Right atrium auricular region (tissue), 2 donors: ENCODE measurements around the gene CST11. TPM values are rescaled to one million over a fixed set of nuclear protein-coding genes. Genes with fewer than 3 reads are reported as not detected.

ENCODE experiments used
- DNase-seq: peaks from one replicate; pipeline ENCODE4 v3.0.0-alpha.2; 2019; ENCODE audit warnings: low spot score
- H3K27ac ChIP-seq, 2 donors: fragments of 200-600 bp; sonication (generic); 1 replicate in 1 of 2; 2 replicates in 1 of 2; pipeline ENCODE4 v1.5.1; 2016 to 2019
- H3K27me3 ChIP-seq, 2 donors: fragments of 200-600 bp; sonication (generic); one replicate each; pipeline versions ENCODE4 v1.5.1 to v1.6.0; 2017 to 2019
- H3K36me3 ChIP-seq: fragments of 200-600 bp; sonication (generic); one replicate; pipeline ENCODE4 v1.5.1; 2016
- H3K4me1 ChIP-seq, 2 donors: fragments of 200-600 bp; sonication (generic); one replicate each; pipeline versions ENCODE4 v1.5.1 to v1.6.0; 2017 to 2019
- H3K4me3 ChIP-seq, 2 donors: fragments of 200-600 bp; sonication (generic); 1 replicate in 1 of 2; 2 replicates in 1 of 2; pipeline ENCODE4 v1.5.1; 2017 to 2019; ENCODE audit warnings: mild to moderate bottlenecking in 1 of 2, moderate library complexity in 1 of 2
- H3K9me3 ChIP-seq, 2 donors: fragments of 200-600 bp; sonication (generic); one replicate each; pipeline ENCODE4 v1.5.1; 2019
- total RNA-seq, 2 donors: library from RNA; depleted of rRNA; stranded (reverse); fragments of >200 nt; gene quantifications; one replicate each; pipeline ENCODE4 v1.1.0, GENCODE V29; 2016
- TF ChIP-seq, protein P1 (sequence below), 2 donors: fragments of 200-600 bp; sonication (generic); IDR thresholded peaks; one replicate each; pipeline ENCODE4 v1.5.1; 2019; ENCODE audit warnings: antibody characterized with exemption in 2 of 2

Gene CST11
- total RNA-seq, 2 donors from 2014 or later = not detected

DNA sequence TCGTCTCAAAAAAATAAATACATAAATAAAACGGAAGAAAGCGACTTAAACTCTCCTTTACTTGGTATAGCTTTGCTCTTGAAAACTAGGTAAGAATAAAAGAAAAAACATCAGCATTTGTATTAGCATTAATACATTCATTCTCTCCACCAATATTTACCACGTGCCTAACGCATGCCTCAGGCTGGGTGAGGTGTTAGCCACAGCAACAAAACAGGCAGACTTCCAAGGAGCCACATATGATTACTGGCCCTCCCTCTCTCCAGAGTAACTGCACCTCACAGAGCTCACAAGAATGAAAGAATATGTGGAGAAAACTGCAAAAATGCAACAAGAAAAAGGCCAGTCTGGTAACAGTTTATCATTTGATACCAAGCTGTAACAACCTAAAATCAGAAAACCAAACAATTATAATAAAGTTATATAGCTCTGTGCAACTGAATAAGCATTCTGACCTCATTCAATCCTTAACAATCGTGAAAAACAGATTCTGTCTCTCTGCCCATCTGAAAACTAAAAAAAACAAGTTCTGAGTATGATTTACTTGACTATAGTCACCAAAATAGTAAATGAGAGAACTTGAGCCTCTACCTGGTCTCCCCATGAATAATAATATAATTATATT is 36.6 kb downstream of the CST11 start:
- TF ChIP-seq, protein P1, sequence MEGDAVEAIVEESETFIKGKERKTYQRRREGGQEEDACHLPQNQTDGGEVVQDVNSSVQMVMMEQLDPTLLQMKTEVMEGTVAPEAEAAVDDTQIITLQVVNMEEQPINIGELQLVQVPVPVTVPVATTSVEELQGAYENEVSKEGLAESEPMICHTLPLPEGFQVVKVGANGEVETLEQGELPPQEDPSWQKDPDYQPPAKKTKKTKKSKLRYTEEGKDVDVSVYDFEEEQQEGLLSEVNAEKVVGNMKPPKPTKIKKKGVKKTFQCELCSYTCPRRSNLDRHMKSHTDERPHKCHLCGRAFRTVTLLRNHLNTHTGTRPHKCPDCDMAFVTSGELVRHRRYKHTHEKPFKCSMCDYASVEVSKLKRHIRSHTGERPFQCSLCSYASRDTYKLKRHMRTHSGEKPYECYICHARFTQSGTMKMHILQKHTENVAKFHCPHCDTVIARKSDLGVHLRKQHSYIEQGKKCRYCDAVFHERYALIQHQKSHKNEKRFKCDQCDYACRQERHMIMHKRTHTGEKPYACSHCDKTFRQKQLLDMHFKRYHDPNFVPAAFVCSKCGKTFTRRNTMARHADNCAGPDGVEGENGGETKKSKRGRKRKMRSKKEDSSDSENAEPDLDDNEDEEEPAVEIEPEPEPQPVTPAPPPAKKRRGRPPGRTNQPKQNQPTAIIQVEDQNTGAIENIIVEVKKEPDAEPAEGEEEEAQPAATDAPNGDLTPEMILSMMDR (IDR thresholded peaks at IDR 0.05) = no peak
- DNase-seq = no peak

DNA sequence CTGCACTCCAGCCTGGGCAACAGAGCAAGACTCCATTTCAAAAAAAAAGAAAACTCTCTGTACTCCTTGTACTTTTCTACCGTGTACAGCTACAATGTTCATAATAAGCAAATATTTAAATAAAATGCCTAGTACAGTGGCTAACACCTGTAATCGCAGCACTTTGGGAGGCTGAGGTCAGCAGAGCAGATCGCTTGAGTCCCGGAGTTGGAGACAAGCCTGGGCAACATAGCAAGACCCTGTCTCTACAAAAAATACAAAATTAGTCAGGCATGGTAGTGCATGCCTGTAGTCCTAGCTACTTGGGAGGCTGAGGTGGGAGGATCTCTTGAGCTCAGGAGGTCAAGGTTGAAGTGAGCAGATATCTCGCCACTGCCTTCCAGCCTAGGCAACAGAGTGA is 37.1 kb downstream of the CST11 start:
- H3K27me3 ChIP-seq = no peaks in the 10 kb centered on the region
- no peaks in the 10 kb centered on the region for H3K36me3 ChIP-seq
- no peaks in the 10 kb centered on the region for H3K9me3 ChIP-seq
- H3K27ac ChIP-seq = peak overlapping the region in 1 of 2 donors; percentile 29
- no peak for DNase-seq
- H3K4me3 ChIP-seq = no peak overlapping the region
- H3K4me1 ChIP-seq = peaks cover 0 to 29% of the 10 kb centered on the region in 2 donors
- TF ChIP-seq, protein P1 (IDR thresholded peaks at IDR 0.05) = no peak

More for the DNA sequence above, 36.6 kb downstream of the CST11 start:
- H3K9me3 ChIP-seq = no peaks in the 10 kb centered on the region
- H3K4me3 ChIP-seq = no peak overlapping the region
- peak overlapping the region in 1 of 2 donors; percentile 29 for H3K27ac ChIP-seq
- no peaks in the 10 kb centered on the region for H3K27me3 ChIP-seq
- H3K36me3 ChIP-seq = no peaks in the 10 kb centered on the region
- H3K4me1 ChIP-seq = peaks cover 0 to 29% of the 10 kb centered on the region in 2 donors

DNA sequence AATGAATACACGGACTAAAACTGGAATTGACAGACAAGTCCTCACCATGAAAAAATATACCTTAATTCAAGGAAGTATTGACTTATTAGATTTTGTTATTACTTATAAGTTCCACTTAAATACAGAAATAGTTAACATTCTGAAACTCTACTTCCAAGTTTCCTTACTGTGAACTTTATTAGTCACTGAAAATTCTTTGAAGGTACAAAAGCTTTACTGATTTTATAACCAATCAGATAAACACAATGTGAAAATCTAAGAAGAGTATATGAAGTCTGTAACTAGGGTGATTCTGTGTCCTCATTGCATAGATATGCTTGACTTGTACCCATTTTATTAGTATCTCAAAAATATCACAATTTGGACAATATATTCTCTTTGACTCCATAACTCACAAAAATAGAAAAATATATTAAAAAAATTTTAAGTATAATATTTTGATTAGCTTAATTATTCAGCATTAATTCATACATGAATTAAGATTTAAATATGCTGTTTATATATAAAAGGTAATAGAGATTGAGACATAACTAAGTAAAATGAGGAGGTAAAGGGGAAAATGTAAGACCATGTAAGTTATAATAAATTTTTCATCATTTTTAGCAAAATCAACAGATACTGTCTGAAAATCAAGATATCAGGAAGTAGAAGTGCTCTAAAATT is 38.0 kb downstream of the CST11 start:
- Histone ChIP-seq H3K36me3 (no peaks in the 10 kb centered on the region), H3K27ac (no peak overlapping the region), H3K4me3 (no peak overlapping the region), H3K9me3 (no peaks in the 10 kb centered on the region), H3K27me3 (no peaks in the 10 kb centered on the region), H3K4me1 (peaks cover 0 to 24% of the 10 kb centered on the region in 2 donors)
- TF ChIP-seq, protein P1 (IDR thresholded peaks at IDR 0.05) = no peak
- no peak for DNase-seq

DNA sequence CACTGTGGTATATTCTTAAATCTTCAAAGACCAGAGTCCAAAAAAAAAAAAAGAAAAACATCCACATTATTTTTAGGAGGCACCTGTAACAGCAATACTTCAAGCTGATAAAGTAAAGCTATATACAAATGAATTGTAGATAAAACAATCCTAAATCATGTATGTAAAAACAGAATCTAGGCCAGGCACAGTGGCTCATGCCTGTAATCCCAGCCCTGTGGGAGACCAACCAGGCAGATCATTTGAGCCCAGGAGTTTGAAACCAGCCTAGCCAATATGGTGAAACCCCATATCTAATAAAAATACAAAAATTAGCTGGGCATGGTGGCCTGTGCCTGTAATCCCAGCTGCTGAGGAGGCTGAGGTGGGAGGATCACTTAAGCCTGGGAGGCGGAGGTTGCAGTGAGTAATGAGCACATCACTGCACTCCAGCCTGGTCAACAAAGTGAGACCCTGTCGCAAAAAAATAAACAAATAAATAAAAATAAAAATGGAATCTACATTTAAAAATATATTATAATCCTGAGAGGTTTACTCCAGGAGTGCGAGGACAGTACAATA is 38.7 kb downstream of the CST11 start:
- Histone ChIP-seq H3K4me1 (peaks cover 0 to 17% of the 10 kb centered on the region in 2 donors), H3K4me3 (no peak overlapping the region), H3K36me3 (no peaks in the 10 kb centered on the region), H3K27me3 (no peaks in the 10 kb centered on the region), H3K9me3 (no peaks in the 10 kb centered on the region), H3K27ac (no peak overlapping the region)
- DNase-seq = no peak
- TF ChIP-seq, protein P1 (IDR thresholded peaks at IDR 0.05) = no peak

DNA sequence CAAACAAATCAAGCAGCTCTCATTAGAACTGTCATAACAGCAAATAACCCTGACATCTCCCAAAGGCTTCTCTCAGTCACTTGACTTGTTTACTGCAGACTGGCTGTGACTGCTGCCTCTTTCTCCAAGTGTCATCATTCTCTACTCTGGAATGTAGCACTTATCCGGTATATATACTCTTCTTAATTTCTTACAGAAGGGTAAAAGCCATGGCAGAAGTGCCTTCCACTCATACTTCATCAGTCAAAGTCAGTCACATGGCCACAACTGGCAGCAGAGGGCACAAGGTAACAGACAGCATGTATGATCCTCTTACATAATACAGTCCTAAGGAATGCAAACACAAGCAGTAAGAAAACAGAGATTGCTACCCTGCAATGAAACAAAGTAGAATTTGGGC is 40.6 kb downstream of the CST11 start:
- DNase-seq = no peak
- TF ChIP-seq, protein P1 (IDR thresholded peaks at IDR 0.05) = no peak
- Histone ChIP-seq H3K9me3 (no peaks in the 10 kb centered on the region), H3K27me3 (no peaks in the 10 kb centered on the region), H3K4me3 (no peak overlapping the region), H3K27ac (peak overlapping the region in 1 of 2 donors; percentile 11), H3K4me1 (peaks cover 0 to 20% of the 10 kb centered on the region in 2 donors), H3K36me3 (no peaks in the 10 kb centered on the region)
